ENCODE measurements around the gene CUL9.

- TF ChIP-seq CTCF (IDR thresholded peaks at IDR 0.05) (no peak), EZH2 (IDR thresholded peaks at IDR 0.05) (no peak), EZH2phosphoT487 (IDR thresholded peaks at IDR 0.05) (no peak)
These were observed 38.5 kb downstream of the CUL9 start for GRCh38 chr6:43220439-43220951.

All from neural progenitor cell (in vitro differentiated cells).